Activated T-cell treated with anti-CD3 and anti-CD28 coated beads for 24 hours (primary cell): ENCODE results near the gene PRTN3.
A peak's percentile ranks its signal among the peaks of the same experiment; 100 is the strongest.

Source experiments
- DNase-seq: peaks from one replicate; pipeline ENCODE4 v3.0.0-alpha.2; 2020; ENCODE audit warnings: low read depth

The PRTN3 gene, protein sequence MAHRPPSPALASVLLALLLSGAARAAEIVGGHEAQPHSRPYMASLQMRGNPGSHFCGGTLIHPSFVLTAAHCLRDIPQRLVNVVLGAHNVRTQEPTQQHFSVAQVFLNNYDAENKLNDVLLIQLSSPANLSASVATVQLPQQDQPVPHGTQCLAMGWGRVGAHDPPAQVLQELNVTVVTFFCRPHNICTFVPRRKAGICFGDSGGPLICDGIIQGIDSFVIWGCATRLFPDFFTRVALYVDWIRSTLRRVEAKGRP

DNA sequence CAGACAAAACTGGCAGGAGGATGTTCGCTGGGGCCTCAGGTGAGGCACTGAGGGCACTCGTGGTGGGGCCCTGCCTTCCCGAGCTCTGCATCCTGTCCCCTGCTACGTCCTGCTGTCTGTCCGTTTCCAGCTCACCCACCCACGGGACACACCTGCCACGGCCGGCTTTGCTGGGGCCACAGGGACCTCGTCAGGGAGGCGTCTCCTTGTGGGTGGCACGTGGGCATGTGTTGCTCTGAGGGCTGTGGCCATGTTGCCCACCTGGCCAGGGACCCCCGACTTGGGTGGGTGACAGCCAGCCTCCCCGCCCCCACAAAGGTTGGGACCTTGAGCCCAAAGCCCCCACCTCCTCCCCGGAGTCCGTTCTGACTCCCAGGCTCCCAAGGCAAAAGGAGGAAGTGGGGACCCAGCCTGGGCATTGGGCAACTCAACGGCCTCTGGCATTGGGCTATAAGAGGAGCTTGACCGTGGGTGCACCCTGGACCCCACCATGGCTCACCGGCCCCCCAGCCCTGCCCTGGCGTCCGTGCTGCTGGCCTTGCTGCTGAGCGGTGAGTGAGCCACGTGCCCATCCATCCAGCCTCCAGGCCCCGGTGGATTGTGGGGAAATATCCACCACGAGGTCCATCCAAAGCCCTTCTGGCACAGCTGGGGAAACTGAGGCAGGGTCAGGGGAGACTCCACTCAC is at the start of gene PRTN3:
Gene PRTN3 (plus strand): TSS at position 481 of the 688 bp plus-strand sequence. CDS start 10 bp downstream, at position 491.
- no peak for DNase-seq

DNA sequence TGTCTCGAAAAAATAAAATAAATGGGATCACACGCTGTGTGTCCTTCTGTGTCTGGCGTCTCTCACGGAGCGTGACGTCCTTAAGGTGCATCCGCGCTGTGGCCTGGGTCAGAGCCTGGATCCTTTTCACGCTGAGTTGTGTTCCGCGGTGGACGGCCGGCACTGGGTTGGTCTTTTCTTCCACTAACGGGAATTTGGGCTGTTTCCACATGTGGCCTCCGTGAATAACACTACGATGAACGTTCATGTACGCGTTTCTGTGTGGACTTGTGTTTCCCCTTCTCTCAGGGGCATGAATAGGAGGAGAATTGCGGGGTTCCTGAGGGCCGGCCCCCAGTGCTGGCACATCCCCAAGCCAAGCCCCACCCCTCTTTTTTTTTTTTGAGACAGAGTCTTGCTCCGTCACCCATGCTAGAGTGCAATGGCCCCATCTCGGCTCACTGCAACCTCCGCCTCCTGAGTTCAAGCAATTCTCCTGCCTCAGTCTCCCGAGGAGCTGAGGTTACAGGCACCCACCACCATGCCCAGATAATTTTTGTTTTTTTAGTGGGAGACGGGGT is 49.7 kb upstream of the PRTN3 start:
- no peak for DNase-seq

DNA sequence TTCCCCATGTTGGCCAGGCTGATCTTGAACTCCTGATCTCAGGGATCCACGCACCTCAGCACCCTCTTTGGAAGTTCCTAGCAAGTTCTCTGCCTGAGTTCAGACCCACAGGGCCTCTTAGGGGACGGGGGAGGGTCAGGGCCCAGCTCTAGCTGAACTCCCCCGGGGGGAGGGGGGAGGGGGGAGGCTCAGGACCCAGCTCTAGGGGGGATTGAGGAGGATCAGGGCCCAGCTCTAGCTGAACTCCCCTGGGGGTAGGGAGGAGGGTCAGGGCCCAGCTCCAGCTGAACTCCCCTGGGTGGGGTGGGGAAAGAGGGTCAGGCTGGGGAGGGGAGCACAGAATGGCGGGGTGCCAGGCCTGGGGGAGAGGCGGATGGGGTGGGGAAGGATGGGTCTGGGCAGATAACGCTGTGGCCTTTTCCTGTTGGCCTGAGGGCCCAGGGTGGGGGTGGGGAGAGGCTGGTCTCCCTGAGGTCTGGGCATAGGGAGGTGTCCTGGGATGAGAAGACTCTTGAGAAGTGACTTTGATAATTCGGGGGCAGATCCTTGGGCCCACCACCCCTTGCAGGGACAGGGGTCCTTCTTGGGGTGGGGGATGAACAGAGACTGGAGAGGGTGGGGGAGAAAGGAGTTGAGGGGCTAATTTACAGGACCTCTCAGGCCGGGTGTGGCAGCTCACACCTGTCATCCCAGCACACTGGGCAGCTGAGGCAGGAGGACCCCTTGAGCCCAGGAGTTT is 49.1 kb upstream of the PRTN3 start:
- DNase-seq = no peak

DNA sequence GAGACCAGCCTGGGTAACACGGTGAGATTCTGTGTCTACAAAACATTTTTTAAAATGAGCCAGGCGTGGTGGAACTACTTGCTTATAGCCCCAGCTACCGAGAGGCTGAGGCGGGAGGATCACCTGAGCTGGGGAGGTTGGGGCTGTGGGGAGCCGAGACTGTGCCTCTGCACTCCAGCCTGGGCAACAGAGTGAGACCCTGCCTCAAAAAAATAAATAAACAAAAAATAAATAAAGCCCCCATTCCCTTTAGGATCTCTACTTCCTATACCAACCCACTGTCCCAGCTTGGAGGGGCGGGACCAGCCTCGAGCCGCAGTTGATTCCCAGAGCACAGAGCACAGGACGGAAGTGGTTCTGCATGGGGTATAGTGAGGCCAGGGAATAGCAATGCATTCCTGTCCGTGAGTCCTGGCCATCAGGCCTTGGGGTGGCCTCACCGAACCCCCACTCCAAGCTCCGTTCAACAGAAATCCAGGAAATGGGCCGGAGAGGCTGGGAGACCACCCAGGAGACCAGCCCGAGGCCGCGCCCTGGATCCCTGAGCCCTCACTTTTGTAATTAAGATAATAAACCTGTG is 48.4 kb upstream of the PRTN3 start:
- DNase-seq = no peak

DNA sequence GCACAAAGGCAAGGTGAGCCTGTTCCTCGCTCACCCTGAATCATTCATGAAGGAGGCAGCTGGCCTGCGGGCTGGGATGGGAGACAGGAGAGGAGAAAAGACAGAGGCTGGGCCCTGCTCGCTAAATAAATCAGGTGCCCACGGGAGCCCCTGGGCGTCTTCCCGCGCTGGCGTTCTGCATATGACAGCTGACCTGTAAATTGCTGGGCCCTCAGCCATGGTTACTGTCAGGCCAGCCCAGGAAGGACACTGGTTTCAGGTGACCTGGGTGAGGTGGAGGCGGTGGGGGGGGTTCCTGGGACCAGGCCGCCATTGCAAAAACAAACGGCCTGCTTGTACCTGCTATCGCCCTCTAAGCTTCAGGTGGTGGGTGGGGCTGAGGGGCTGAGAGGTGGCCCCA is 47.0 kb upstream of the PRTN3 start:
- DNase-seq = no peak

DNA sequence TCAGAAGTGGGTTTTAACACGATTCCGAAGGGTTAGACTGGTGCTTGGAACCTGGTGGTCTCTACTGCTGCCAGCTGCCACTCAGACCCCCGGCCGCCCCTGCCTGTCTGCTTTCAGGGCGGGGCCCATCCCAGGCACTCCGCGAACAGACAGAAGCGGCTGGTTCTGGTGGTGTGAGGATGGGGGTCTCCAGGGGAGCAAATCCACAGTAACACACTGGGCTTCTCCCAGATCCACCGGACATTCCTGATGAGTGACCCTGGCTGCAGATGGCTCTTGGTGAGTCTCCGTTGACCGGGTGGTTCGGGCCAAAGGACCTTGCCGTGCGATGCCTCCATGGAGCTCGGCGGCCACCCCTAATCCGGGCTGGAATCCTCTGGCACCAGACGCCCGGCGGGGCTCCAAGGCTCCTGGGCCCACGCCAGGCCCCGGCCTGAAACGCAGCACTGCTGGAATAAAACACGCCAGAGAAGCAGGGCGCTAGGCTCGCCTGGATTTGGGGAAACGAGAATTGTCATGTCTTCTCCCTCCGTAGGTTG is 45.7 kb upstream of the PRTN3 start:
- no peak for DNase-seq

DNA sequence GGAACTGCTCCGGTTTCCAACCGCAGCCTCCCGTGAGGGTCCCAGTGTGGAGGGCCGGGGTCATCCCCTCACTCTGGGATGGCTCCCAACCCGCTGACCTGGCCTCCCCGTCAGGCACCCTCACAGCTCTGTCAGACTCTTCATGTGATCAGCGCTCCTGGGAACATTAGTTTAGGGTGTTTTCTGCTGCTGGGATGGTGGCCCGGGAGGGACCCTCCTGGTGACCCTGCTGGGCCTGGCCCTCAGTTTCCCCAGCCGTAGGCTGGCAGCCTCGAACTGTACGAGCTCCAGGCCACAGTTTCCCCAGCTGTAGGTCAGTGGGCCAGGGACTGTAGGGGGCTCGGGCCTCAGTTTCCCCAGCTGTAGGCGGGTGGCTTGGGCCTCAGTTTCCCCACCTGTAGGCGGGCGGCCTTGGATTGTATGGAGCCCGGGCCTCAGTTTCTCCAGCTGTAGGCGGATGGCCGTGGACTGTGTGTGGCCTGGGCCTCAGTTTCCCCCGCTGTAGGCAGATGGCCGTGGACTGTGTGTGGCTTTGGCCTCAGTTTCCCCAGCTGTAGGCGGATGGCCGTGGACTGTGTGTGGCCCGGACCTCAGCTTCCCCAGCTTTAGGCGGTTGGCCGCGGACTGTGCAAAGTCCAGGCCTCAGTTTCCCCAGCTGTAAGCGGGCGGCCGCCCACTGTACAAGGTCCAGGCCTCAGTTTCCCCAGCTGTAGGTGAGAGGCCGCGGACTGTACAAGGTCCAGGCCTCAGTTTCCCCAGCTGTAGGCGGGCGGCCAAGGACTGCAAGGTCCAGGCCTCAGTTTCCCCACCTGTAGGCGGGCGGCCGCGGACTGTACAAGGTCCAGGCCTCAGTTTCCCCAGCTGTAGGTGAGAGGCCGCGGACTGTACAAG is 44.9 kb upstream of the PRTN3 start:
- DNase-seq = no peak

DNA sequence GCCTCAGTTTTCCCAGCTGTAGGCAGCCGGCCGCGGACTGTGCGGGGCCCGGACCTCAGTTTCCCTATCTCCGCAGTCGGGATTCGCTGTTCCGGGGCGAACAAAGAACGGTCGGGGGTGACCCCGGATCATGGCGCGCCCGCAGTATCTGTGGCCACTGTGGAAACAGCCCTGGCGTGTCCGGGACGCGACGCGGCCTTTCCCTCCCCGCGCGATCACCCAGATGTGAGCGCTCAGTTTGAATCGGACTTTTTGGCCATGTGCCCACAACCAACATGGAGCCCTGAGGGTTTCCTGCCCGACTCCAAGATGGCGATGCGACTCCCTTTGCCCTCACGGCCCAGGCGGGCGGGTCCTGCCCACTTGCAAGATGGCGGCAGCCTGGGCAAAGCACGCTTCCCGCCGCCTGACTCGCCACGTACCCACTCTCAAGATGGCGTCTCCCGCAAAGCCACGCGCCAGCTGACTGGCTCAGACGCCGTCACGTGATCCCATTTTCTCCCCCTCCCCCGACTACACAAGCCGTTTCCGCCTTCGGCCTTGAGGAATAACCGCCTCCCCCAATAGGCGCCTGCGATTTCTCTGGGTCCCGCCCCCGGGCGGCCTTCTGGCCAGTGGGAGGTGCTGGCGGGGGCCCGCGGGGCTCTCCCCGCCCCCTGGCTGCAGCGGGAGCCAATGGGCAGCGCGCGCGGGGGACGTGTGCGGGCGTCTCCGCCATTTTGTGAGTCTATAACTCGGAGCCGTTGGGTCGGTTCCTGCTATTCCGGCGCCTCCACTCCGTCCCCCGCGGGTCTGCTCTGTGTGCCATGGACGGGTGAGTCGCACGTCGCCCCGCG is 43.9 kb upstream of the PRTN3 start, which contains the start of gene PTBP1:
Gene PTBP1 (plus strand): TSS at position 761 of the 836 bp plus-strand sequence. CDS start 46 bp downstream, at position 807.
- DNase-seq = peak; percentile 99

DNA sequence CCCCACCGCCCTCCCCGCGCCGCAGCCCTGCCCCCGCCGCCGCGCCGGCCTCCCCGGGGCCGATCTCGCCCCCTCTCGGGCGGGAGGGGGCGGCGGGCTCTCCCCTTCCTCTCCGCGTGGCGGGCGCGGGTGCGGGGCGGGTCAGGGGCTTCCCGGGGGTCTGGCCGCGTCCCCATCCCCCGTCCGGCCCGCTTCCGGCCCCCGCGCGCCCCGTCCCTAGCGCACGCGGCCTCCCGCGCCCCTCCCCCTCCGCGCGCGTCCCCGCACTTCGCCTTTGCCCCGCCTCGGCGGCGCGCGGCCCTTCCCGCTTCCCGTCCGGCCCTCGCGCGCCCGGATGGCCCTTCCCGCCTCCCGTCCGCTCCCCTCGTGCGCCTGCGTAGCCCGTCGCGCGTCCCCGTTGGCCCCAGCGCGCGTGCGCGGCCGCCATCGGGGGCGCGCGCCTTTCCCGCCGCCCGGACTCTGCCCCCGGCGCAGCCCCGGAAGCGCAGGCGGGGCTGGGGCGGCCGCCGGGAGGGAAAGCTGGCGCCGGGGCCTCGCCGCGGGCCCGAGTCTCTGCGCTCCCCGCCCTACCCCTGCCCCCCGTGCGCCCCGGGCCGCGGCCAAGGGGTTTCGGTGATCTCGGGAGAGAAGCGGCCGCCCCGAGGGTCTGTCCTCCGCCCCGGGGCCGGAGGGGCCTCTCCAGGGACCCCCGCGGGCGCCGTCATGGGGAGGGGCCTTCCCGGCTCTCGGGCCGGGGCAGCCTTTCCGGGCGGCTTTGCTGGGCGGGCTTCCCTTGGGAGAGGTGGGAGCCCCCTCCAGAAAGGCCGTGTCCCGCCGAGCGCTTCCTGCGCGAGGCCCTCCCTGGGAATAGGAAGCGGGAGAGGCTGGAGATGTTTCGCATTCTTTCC is 43.0 kb upstream of the PRTN3 start:
- peak; percentile 87 for DNase-seq

DNA sequence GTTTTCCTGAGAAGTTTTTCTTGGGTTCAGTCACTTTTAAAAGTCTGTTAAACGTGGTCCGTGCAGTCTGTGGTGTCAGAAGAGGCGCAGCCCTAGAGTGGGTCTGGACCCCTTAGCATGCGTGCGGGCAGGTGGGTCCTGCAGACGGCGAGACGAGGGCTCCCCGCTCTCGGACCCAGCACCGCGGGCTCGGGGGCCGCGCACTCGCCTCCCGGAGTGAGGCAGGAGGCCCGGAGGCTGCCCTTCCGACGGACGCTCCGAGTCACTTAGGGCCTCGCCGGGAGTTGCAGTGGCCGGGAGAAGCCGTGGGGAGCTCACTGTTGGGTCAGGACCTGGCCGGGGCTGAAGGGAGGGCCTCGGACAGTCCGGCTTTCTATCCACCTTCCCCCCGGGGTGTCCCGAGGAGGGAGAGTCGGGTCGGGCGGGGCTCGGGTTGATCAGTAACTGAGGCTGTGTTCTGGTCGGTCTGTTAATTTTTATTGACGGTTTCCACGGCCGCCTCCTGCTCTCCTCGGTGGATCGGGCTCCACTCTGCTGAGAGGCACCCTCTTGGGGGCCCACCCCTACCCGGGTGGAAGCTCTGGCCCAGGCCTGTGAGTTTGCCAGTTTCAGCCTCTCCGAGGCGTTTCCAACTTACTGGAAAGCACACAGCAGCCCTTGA is 42.3 kb upstream of the PRTN3 start:
- no peak for DNase-seq

DNA sequence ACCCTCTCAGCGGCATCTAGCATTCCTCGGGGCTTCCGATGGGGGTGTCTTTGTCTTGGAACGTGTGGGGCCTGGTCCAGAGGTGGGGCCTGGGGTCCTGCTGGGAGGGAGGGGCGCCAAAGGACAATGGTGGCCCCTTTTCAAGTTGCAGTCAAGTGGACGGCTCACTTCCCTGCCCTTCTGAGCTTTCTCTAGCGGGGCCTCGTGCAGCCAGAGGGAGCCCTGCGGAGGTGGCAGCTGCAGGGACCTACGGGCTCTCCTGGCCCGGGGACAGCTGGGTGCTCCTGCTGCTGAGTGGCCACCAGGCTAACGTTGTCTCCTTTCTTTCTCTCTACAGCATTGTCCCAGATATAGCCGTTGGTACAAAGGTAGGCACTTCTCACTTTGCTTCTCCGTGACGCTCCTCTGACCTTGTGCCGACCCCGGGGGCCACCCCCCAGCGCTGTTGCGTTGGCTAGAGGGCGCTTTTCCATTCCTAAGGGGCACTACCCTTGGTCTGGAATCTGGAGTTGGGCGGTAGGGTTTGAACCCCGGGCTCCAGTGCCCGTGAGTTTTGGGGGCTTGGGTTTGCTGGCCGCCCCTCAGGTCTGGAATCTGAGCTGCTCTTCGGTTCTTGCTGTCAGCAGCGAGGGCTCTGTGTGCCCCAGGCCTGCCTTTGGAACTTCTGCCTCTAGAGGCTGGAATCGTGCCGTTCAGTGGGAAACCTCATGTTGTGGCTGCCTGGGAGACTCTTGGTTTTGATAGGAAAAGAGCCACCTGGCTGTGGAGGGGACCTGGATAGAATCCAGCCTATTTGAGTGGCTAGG is 41.5 kb upstream of the PRTN3 start:
- DNase-seq = no peak

DNA sequence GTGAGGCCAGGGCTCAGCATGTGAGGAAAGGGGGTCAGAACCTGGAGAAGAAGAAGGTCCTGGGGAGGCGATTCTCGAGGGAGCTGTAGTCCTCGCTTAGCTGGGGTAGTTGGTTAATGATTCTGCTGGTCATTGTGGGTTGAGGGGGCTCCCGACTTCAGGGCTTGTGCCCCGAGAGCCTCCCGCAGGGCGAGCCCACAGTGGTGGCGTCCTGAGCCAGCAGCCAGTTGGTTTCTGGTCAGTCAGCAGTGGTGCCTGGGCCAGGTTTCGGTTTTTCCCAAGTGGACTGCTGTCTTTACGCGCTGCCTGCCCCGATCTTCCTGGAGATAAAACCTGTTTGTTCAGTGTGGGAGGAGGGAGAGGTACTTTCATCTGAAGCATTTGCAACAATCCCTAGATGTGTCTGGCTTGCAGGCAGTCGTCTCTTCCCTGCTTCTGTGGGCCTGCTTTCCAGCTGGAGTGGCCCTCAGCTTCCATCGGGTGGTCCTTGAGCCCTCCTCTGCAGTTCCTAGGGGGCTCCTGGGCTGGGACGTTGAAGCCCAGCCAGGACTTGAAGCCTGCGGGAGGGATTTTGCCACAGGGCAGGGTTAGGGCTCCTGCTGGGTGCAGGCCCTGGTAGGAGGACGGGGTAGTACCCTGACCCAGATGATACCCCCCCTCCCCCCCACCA is 40.3 kb upstream of the PRTN3 start:
- DNase-seq = no peak

DNA sequence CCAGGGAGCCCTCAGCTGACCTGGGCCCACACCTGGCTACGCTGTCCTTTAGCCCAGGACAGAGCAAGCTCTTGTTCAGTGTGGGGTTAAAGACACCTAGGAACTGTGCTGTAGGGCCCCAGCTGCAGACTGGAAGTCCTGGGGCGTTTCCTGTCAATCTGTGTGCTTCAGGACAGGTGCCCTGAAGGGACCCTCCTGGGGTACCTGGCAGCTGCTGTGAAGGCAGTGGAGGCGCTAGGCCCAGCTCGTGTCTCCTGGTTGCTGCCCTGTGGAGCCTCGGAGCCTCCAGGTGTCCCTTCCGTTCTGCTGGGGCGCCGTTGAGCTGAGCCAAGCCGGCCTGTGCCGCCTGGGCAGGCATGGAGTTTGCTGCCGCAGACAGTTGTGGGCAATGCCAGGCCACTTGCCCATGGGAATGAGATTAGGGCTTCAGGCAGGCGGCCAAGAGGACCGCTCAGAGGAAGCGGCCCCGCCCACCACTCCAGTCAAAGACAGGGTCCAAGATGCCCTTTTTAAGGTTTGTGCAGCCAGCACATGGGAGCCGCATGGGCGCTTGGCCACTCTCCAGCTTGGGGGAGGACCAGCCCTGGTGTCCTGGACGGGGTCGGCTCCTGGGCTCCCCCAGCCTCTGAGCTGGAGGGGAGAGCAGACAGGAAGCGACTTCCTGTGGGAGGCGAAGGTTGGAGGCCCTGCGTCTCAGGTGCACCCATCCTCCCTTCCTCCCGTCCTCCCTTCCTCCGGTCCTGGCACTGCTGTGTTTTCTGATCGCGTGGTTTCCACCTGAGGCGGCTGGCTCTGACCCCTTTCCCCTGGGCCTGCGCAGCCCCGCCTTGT is 39.6 kb upstream of the PRTN3 start:
- DNase-seq = no peak

DNA sequence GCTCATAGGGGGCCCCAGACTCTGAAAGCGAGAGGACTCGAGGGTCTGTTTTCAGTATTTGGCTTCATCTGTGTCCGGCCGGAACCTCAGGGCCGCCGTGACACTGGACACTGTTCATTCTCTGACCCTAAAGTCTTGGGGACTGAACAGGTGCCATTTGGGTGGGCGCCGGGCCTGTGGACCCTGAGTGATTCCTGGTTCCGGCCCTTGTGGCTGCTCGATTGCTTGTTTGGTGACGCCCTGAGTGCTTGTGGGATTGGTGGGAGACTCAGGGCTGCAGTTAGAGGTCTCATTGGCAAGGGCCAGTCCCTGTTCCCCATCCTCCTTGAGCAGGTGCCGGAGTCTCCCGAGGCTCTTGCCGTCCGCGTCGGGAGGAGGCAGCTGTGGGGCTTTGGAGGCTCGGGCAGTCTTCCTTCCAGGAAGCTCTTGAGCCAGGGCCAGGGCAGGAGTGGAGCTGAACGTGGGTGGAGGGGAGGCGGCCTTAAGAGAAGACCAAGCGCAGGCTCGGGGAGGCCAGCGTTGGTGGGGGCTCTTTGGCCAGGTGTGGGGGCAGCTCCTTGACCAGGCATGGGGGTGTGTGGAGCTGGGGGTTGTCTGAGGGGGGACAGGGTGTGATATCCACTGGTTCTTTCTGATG is 38.8 kb upstream of the PRTN3 start:
- no peak for DNase-seq

DNA sequence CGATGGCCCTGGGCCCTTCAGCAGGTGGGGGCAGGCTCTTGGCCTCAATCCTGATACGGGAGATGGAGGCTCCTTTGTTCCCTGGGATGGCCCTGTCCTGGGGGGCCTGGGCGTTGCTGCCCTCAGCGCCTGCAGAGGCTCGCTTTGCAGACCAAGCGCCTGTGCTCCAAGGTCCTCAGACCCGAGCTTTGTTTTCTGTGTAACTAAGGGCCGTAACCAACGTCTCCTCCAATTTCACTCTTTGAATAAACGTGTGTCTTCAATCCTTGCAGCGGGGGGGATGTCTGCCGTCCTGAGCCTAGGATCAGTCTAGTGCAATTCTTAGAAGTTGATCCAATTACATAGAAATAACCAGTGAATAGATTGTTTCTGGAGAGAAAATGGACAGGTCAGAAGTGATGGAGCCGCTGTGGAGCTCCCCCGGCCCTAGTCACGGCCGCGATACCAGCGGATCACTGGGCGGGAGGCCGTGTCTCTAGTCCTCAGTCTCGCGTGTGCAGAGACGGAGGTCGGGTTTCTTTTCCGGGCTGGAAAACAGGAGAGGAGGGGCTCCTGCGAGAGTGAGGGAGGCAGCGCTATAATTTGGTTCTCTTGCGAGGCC is 38.2 kb upstream of the PRTN3 start:
- DNase-seq = no peak
